ENCODE data around the gene WDFY2.
"Not testable (repeated sequence)": the region's sequence is repeated elsewhere in the genome, so short reads cannot be mapped to it uniquely, and the experiment has no call there.

The WDFY2 gene

DNA sequence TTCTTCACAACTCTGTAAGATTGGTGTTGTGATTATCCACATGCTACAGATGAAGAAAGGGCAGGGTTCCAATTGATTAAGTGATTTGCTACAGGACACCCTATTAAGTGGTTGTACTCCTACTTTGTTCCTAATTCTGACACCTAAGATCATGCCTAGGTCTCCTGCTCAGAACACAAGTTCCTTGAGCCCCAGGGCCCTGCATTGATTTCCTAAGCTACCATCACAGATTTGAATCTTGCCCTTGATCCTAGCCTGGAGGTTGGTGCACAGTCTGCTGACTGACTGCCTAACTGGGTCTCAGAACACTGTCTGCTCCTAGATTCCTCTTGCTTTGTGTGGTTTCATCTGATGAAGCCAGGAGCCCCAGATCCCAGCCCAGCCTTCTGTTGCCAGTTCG, 19.6 kb upstream of the WDFY2 start:
- no peak for DNase-seq

DNA sequence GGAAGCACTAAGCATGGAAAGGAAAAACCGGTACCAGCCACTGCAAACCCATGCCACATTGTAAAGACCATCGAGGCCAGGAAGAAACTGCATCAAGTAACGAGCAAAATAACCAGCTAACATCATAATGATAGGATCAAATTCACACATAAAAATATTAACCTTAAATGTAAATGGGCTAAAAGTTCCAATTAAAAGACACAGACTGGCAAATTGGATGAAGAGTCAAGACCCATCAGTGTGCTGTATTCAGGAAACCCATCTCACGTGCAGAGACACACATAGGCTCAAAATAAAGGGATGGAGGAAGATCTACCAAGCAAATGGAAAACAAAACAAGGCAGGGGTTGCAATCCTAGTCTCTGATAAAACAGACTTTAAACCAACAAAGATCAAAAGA, 15.3 kb upstream of the WDFY2 start:
- DNase-seq, result not testable (repeated sequence)

DNA sequence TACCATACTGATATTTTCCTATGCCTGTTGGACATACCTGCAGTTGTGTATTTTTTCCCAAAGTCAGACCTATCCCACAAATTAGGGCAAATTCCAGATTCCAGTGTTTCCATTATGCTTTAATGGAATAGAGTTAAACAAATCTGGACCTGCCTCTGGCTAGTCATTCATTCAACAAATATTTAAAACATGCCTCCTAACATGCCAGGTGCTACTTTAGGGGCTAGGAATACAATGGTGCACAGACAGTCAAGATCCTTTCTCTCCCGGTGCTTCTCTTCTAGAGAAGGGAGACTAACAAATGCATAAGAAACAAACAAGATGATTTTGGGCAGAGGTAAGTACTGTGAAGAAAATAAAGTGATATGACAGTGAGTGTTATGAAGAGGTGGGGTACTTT, 7.5 kb upstream of the WDFY2 start:
- DNase-seq, result no peak

DNA sequence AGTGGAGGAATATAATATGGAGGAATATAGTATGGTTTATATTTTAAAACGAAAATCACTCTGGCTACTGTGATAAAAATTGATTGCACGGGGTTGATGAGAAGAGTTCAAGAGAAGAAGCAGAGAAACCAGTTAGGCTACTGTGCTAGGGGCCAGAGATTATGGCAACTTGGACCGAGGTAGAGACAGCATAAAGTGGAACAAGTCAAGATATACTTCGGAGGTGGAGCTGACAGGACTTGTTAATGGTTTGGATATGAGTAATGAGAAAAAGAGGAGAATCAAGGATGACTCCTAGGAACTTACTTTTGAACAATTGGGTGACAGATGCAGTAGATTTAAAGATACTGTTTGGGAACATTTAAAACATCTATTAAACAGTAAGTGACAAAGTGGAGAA, 6.6 kb upstream of the WDFY2 start:
- no peak for DNase-seq

- no peak for DNase-seq
Observed at GRCh38 chr13:51579676-51580075, 4.6 kb upstream of the WDFY2 start.

DNA sequence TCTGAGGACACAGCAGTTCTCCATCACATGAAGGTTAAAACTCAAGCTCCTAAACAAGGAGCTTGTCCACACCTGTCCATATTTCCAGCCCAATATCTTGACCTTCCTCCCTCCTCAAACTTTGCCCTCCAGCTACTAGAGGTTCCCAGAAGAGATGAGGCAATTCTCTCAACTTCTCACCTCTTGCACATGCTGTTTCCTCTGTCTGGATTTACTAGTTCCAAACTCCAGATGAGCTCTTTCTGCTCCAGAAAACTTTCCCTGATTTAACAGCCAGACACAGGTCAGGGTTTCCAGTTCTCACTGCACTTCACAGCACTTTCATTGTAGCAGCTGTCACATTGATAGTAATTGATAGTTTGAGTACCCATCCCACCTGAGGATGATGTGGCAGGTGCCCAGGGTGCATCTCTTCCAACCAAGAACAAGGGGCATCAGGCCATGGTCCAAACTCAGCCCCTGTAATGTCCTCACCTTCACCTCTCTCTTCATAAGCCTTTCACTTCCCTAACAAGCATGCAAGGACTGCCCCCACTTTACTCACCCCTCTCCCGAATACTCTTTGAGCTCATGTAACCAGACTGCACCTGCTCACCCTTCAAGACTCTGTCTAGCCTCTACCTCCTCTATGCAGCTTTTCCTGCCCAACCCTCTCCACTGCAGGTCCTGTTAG, 3.0 kb upstream of the WDFY2 start:
- DNase-seq, result no peak

- DNase-seq, result no peak
Observed at GRCh38 chr13:51583469-51583874, 790 bp upstream of the WDFY2 start.

- peak; percentile 68 to 69 for DNase-seq
Observed at GRCh38 chr13:51584731-51585672, 740 bp downstream of the WDFY2 start.

DNA sequence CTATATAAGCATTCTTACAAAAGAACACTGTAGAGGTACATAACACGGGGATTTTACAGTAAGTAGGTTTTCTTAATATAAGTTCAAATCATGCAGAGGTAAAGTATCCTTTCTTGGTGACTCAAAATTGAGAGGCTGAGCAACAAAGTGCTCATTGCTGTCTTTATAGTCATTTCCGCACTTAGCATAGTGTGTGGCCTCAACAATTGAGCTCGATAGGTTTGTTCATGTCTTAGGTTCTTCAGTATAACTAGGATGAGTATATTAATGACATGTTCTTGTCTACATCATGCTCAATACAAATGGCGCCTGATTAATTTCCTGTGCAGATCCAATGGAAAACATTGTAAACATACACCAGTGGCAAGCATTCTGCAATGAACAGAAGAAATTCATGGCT, 1.4 kb downstream of the WDFY2 start:
- no peak for DNase-seq

DNA sequence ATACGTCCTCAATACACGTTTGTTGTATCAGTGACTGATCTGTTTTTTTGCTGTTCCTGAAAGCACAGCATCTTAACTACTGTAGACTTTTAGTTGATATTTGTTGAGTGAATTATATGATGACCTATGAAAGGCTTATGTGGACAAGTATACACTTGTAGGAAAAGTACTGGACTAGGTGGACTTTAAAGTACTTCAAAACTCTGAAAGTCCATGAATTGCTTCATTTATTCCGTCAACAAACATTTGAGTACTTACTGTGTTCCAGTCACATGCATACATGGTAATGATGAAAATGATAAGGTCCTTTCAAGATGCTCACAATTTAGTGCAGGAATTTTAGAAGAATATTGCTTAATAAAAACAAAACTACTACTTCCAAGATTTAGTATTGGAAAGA, 3.1 kb downstream of the WDFY2 start:
- no peak for DNase-seq

- DNase-seq, result no peak
Observed at GRCh38 chr13:51588406-51588949, 4.2 kb downstream of the WDFY2 start.

DNA sequence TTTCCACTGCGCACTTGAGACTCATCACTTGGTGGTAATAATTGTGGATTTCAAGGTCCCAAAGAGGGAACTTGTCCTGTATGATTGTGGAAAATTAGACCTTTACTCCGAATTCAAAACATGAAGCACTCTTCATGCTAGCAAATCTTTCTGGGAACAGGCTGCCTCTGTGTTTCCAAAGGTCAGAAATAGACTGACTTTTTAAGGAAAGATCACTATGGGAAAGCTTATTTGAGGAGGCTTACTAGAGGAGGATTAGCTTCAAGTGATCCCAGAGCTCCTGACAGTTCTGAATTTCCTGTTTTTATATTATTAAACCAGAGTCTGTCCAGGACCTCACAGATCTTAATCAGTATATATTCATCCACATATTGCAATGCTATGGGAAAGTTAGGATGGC, 5.5 kb downstream of the WDFY2 start:
- DNase-seq, result no peak

DNA sequence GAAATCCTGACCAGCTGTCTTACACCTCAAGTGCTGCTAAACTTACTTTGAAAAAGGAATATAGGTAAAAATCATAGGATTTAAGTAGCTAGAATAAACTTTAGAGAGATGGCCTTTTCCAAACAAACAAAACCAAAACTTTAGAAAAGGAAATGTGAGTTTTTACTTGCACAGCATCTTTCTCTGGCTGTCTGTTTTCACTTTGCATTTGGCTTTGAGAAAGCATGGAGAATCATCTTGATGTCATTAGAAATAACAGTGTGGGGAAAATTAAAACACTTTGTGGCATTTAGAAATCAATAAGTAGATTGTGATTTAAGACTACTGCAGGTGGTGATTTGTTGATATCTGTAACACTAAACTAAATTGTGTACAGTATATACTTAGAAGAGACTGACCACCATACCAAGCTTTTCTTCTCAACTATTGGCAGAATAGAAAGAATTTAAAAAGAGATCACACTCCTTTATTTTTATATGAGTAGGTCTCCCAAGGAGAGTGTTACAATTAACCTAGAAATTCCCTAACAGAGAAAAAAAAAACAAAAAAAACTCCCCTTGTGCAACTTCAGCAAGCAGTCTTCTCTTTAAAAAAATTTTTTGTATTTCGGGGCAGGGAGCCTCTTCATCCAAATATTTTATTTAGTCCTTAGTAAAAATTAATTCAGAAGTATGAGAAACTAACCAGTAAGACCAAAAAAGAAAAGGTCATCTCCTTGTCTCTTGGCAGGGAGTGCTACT, 6.1 kb downstream of the WDFY2 start:
- DNase-seq, result no peak

DNA sequence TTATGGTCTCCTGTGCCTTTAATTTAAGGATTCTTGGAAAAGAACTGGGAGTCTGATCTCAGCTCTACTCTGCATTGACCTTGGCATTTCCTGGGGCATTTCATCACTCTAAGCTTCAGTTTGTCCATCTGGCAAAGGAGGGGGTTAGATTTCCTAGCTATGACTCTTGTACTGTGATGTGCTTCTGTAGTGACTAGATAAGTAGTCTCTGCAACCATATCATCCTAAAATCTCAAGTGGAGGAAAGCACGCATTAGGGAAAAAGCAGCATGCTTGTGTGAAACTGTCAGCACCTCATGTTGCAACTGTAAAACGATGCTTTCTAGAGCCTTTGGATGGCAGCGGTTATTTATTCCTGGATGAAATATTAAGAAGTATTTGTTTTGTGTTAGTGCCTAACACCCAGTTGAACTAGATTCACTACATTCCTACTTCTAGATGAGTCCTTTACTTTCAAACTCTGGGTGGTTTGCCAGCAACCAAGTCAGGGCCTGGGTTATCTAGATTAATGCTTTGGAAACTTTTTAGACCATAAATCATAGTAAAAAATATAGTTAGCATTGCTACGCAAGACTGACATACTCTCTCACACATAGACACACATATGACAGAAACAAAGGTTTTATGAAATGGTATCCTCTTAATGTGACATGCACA, 6.8 kb downstream of the WDFY2 start:
- peak in 1 of 2 donors; percentile 50 for DNase-seq

DNA sequence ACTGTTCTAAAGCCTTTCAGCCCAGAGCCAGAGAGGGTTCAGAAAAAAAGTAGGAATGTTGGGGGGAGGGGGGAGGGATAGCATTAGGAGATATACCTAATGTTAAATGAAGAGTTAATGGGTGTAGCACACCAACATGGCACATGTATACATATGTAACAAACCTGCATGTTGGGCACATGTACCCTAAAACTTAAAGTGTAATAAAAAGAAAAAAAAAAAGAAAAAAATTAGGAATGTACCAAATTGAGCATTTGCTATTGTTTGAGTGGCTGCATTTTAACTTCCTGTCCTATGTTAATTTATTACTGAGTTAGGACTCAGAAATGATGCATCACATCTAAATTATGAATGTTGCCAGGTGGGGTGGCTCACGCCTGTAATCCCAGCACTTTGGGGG, 7.7 kb downstream of the WDFY2 start:
- not testable (repeated sequence) for DNase-seq

- no peak for DNase-seq
Observed at GRCh38 chr13:51594432-51594831, 10.2 kb downstream of the WDFY2 start.

DNA sequence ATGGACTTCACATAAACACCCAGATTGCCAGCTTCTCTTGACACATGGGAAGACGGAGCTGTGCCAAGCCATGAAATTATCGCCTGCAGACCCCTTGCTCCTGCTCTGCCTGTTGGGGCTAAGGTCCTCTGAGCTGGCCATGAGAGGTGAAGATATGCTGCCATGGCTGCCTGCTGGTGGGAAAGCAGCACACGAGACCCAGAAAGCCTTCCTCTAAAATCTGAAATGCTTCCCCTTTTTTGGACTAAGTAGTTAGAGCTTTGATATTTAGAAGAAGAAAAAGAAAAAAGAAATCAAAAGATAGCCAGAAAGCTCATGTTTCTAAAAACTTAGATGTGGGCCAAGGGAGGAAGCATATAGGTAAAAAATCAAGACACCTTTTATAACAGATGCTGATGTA, 11.2 kb downstream of the WDFY2 start:
- DNase-seq, result no peak

DNA sequence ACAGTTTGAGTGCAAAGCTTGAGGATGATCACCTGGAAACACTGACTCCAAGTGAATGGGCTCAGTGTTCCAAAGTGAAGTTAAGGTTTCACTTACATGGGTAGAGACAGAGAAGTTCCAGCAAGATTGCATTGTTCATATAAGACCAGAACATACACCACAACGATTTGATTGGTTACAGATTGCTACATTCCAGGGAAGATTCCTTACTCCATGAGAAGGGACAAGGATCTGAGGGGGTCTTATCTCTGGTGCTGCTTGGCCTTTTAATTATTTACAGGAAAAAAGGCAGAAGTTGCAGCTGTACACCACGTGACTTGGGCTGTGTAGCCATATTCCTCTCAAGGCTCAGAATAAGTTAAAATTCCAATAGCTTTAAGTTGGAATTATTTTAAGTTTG, 12.3 kb downstream of the WDFY2 start:
- no peak for DNase-seq

DNA sequence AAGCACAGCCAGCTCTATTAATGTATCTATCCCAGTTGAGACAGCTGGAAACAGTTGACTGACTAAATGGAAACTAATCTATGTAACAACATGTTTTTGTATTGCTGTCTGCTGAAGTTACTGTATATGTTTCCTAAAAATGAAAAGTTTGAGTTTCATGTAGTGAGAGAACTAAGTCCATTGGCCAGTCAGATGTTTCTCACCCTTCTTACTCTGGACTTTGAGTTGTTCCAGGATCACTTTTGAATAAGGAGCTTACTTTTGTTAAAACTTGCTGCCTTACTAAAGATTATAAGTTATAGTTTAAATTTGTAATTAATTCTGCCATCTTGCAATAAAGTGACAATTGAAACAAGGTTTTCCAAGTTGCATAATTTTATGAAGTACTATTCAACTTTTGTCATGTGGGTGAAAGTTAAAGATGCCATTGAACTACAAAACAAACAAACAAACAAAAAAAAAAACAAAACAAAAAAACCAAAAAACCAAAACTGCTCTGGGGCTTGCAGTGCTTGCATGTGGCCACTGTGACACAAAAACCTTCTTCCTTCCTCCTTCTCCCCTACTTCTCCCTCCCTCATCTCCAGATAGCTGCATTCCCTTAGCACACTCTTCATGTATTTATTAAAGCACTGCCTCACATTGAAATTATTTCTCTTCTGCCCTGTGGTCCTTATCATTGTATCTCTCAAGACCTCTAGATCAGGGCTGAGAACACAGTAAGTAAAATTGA, 15.3 kb downstream of the WDFY2 start:
- DNase-seq, result no peak

DNA sequence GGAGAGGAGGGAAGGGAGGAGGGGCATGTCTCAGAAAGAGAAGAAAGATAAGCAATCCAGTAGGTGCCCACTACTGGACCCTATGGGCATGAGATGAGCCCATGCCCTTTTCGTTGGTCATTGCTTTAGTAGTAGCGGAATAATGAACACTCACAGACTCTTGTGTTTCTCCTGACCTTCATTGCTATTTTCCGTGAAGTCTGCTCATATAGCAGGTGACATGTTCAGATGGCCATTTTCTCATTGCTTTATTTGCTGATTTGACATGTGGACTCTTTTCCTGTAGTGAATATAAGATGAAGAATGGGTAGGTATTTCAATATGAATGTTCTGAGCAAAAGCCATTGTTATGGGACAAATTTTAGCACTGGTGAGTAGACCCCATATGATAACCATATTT, 16.4 kb downstream of the WDFY2 start:
- DNase-seq, result no peak

DNA sequence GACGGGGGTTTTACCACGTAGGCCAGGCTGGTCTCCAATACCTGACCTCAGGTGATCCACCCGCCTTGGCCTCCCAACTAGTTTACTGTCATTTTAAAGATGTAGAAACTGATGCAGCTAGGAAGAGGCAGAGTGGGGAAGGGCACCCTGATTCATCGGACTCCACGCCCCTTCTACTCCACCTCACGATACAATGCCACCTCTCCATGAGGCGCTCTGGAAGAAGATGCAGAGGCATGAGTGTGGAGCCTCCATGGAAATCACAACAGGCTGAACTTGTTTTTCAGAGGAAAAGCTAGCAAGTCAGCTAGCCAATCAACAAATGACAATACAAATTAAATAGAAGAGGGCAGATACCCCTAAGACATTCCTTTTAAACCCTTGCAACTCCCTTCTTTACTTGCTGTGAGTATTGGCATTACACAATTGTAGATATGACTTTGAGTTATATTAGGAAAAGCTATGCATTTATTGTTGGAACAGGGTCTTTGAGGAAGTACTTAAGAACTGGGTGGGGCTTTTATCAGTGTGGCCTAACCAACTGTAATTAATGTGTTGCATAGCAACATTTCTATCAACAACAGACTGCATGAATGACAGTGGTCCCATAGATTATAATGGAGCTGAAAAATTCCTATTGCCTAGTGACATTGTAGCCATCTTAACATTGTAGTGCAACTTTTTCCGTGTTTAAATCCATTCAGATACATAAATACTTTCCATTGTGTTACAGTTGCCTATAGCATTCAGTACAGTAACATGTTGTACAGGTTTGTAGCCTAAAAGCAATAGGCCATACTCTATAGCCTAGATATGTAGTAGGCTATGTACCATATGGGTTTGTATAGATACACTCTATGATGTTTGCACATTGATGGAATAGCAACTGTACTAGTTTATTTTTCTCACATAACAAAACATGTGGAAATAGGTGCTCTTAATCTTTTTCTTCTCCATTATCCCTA, 17.6 kb downstream of the WDFY2 start:
- no peak for DNase-seq
